CD1c-positive myeloid dendritic cell (primary cell): ENCODE results near the gene CEP112.

ENCODE experiments used
- DNase-seq: peaks from one replicate; pipeline ENCODE4 v3.0.0-alpha.2; 2016; ENCODE audit errors: extremely low spot score

Gene CEP112

GRCh38 chr17:65644545-65644944 is 547.4 kb downstream of the CEP112 start:
- no peak for DNase-seq

GRCh38 chr17:65638221-65638975 is 553.5 kb downstream of the CEP112 start:
- DNase-seq: no peak

DNA sequence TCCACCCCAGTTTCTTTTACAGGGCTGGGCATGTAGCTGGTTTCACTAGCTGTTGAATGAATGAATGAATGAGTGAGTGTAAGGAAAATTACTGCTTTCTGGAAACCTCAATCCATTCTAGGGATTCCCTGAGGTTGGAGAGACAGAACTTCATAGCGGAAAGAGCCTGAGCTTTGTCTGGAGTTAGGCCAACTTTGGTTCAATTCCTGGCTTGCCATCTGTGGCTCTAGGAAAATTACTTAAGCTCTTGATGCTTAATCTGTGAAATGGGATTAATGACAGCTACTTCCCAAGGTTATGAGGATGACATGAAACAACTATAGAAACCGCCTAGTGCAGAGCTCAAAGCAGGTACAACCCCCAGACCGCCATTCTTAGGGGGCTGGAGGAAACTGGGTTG is 554.1 kb downstream of the CEP112 start:
- no peak for DNase-seq

DNA sequence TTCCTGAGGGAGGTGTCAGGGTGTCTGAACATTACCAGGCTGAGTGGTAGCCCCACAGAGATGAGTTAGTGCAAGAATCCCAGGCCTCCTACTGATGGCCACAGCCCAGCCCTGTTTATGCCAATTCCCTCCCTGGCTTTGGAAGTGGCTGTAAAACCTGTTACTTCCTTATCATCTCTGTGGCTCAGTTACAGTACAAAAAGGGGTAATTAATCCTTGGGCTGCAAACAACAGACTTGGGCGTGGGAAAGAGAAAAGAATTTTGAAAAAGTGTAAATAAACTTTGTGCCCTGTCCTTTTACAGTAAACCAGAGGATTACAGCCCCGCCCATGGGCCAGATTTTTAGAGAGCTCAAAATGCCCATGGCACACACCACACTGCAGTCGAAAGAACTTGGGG is 557.4 kb downstream of the CEP112 start:
- no peak for DNase-seq

DNA sequence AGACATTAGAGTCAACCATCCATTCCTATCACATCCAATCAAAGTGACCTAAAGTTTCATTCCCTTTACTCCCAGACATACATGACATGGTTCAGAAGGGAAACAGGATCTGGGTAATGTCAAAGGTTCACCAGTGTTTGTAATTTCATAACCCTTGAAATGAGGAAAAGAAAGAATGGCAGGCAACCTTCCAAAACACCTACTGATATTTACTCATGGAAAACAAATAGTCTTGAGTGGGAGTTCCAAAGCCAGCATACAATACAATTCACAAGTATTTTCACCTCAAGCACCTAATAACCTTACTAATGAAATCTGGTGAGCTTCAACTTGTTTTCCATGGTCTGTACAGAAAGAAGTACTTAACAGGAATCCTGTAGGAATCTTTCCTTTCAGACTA is 557.9 kb downstream of the CEP112 start:
- DNase-seq: no peak

DNA sequence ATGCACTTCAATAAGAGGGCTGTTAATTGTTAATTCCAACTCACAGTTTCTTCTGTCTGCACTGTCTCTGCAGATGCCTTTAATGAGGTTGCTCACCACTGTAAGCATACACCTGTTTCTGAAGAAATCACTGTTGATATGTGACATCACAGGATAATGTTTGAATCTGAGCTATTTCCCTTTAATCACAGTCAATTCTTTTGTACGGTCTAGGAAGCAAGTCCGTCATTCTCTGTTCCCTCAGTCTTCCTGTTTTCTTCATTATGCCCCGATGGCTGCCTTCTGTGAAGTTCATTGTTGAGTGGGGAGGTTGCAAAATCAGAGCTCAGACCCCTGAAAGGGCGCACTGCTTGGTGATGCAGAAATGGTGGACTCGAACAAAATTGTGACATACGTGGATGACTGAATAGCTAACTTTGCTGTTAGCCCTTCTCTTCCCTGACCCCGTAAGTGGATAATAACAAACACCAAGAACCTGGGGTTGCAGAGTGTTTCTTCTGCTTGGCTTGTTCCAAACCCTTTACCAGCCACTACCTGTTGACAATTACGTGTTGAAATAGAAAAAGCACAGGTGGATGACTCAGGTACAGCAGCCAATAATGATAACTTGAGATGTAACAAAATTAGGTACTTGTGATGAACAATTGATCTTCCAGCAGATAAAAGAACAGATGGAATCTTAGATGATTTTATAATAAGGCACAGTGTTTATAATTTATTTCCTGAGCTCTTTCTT is 558.6 kb downstream of the CEP112 start:
- DNase-seq: no peak

- DNase-seq: no peak
Measured at GRCh38 chr17:65630502-65630901, 561.4 kb downstream of the CEP112 start.

GRCh38 chr17:65629234-65629690 is 562.7 kb downstream of the CEP112 start:
- DNase-seq: no peak

DNA sequence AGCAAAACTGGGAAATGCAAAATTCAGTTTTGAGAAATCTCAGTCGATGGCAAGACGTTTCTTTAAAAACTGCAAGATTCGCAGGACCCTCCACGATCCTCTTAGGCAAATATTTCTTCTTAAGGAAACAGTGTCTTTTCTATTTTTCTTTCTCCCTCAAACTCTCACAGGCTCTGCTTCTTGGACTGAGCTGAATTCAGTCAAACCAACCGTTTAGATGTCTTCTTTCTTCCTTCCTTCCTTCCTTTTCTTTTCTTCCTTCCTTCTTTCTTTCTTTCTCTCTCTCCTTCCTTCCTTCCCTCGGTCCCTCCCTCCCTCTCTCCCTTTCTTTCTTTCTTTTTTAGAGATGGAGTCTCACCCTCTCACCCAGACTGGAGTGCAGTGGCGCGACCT is 563.3 kb downstream of the CEP112 start:
- DNase-seq: no peak

- DNase-seq: no peak
Measured at GRCh38 chr17:65627891-65628643, 563.9 kb downstream of the CEP112 start.

DNA sequence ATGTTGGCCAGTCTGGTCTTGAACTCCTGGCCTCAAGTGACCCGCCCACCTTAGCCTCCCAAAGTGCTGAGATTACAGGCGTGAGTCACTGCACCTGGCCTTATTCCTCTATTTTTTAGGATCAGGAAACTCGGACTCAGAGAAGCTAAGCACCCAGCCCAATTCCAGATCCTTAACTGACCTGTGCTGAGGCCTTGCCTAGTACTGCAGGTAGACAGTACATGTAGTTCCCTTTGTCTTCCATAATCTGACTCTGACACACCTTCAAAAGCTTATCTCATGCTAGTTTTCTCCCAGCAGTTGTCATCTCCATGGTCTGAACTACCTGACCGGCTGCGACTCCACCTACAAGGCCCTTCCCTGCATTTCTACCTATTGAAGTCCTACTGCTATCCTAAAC is 564.8 kb downstream of the CEP112 start:
- no peak for DNase-seq

GRCh38 chr17:65626451-65626850 is 565.5 kb downstream of the CEP112 start:
- DNase-seq: no peak

DNA sequence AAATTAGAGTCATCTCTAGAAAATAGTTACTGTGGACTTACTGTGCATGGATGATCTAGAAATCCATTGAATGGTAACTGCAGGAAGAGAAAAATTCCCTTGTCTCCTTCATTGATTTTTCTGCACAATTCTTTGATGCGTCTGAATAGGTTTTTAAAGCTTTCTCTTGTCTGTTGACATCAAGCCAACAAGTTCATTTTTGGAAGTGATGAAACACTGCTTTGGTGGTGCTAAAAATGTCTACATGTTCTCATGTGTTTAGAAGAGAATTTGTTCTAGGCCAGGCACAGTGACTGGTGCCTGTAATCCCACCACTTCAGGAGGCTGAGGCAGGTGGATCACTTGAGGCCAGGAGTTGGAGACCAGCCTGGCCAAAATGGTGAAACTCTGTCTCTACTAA is 573.4 kb downstream of the CEP112 start:
- no peak for DNase-seq

- no peak for DNase-seq
Measured at GRCh38 chr17:65617496-65617895, 574.4 kb downstream of the CEP112 start.

DNA sequence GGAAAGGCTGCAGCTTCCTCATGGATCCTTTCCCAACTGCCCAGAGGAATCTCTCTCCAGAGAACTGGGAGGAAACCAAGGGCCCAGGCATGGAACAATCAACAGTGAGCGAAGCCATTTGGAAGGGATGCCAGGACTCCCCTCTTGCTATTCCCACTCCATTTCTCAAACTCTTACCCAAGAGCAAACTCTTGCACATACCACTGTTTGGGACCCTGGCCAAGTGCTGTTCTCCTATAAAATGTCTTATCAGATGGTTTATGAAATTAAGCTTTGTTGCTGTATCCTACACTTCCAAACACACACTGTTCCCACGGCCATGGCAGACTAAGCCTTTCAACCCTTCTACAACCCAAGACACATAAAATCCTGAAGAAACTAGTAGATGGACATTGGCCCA is 582.2 kb downstream of the CEP112 start:
- no peak for DNase-seq

DNA sequence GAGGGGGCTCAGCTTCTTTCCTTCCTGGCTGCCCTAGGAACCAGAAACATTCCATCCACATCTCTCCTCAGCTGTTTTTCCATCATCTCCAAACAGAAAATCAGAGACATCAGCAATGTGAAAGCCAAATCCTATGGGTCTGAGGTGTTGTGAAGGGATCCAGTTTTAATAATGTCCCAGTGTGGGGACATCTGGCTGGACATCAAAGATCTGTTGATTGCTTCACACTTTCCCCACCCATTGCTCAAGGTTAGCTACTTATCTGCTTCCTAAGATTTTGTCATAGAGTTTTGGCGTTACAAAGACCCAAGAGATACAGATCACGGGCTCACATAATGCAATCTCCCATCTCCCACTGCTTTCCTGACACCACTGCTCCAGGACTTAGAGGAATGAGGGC is 582.6 kb downstream of the CEP112 start:
- DNase-seq: no peak

DNA sequence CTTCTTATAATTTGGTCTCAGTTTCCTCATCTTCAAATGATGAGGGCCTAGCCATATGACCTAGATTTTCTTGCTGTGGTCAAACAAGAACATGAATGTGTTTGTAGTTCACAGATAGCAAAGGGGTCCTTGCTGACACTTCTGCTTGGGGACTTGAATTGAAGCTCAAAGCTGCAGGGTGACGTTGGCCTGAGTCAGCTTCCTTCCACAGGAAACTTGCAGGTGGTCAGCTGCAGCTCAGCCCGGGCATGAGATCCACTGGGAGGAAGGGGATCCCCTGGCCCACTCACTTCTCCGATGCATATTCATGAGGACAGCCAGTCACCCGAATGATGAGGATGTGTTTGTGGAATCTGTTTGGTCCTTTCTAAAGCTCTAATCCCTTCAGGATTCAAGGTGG is 587.9 kb downstream of the CEP112 start:
- DNase-seq: no peak

DNA sequence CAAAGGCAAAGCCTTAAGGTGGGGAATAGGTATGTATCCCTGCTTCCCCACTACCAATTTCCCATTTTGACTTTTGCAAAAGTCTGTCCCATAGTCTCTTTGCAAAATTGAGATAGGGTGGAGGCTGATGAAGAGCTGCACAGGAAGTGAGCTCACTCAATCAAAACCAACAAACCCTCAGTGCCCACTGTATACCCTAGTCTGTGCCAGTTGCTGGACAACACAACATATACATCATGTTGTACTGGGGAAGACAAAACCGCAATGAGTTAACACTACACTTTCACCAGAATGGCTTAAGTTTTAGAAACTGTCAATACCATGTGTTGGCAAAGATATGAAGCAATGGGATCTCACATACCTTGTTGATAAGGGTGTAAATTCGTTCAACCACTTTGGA is 590.1 kb downstream of the CEP112 start:
- no peak for DNase-seq

DNA sequence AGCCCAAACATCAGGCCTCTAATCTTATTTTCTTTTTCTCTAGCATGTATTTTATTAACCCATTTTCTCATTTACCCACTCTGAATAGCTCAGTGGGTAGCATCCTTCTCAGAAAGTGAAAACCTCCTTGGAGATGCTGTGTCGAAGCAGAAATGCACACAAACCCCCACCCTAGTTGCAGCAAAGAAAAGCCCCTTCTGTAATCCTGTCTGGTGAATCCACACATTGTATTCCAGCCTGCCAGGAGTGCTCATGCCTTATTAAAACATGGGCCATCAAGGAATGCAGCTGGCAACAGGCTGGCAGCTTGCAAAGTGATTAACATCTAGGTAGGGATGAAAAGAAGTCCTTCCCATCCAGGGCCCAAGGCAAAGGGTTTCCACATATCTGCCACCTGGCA is 590.8 kb downstream of the CEP112 start:
- DNase-seq: no peak

GRCh38 chr17:65600518-65600917 is 591.4 kb downstream of the CEP112 start:
- no peak for DNase-seq

GRCh38 chr17:65599650-65600049 is 592.3 kb downstream of the CEP112 start:
- no peak for DNase-seq

GRCh38 chr17:65598746-65599145 is 593.2 kb downstream of the CEP112 start:
- DNase-seq: no peak
